PFSK-1 (cell line): ENCODE measurements around the gene GALNT18.

Experiments used
- FOXP2 ChIP-seq: optimal IDR thresholded peaks from 2 replicates; pipeline ENCODE3; 2011; ENCODE audit warnings: borderline replicate concordance, control low read depth, inconsistent platforms; ENCODE audit not compliant: insufficient read depth; ENCODE audit errors: extremely low read length, extremely low read depth
- POLR2AphosphoS5 ChIP-seq: IDR thresholded peaks from 2 replicates; pipeline ENCODE4 v1.6.1; 2012; ENCODE audit warnings: low read depth, mild to moderate bottlenecking, control low read depth, low read length, moderate library complexity
- SIN3A ChIP-seq: IDR thresholded peaks from 2 replicates; pipeline ENCODE4 v1.6.1; 2012; ENCODE audit warnings: mild to moderate bottlenecking, low read length, moderate library complexity, borderline replicate concordance; ENCODE audit not compliant: insufficient read depth
- TAF1 ChIP-seq: IDR thresholded peaks from 2 replicates; pipeline ENCODE4 v1.6.1; 2012; ENCODE audit warnings: low read length, control low read depth, borderline replicate concordance; ENCODE audit not compliant: insufficient read depth
- TF ChIP-seq, protein P1 (sequence below), 2 experiments: IDR thresholded peaks; 2 replicates each; pipeline versions ENCODE4 v1.6.1 to v1.8.0; 2011 to 2012; ENCODE audit warnings: low read depth in 2 of 2, low read length in 2 of 2, control low read depth in 1 of 2, inconsistent platforms in 1 of 2, mild to moderate bottlenecking in 1 of 2, moderate library complexity in 1 of 2; ENCODE audit not compliant: insufficient read depth in 1 of 2

GALNT18 gene

GRCh38 chr11:11458485-11458884, 163.3 kb downstream of the GALNT18 start:
- TF ChIP-seq TAF1 = no peak
- no peak for TF ChIP-seq POLR2AphosphoS5
- TF ChIP-seq, protein P1, sequence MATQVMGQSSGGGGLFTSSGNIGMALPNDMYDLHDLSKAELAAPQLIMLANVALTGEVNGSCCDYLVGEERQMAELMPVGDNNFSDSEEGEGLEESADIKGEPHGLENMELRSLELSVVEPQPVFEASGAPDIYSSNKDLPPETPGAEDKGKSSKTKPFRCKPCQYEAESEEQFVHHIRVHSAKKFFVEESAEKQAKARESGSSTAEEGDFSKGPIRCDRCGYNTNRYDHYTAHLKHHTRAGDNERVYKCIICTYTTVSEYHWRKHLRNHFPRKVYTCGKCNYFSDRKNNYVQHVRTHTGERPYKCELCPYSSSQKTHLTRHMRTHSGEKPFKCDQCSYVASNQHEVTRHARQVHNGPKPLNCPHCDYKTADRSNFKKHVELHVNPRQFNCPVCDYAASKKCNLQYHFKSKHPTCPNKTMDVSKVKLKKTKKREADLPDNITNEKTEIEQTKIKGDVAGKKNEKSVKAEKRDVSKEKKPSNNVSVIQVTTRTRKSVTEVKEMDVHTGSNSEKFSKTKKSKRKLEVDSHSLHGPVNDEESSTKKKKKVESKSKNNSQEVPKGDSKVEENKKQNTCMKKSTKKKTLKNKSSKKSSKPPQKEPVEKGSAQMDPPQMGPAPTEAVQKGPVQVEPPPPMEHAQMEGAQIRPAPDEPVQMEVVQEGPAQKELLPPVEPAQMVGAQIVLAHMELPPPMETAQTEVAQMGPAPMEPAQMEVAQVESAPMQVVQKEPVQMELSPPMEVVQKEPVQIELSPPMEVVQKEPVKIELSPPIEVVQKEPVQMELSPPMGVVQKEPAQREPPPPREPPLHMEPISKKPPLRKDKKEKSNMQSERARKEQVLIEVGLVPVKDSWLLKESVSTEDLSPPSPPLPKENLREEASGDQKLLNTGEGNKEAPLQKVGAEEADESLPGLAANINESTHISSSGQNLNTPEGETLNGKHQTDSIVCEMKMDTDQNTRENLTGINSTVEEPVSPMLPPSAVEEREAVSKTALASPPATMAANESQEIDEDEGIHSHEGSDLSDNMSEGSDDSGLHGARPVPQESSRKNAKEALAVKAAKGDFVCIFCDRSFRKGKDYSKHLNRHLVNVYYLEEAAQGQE (IDR thresholded peaks at IDR 0.05; ENCODE audit: insufficient read depth in 1 of 2, low read depth in 2 of 2, low read length in 2 of 2) = no peak
- no peak for TF ChIP-seq SIN3A
- no peak for TF ChIP-seq FOXP2

DNA sequence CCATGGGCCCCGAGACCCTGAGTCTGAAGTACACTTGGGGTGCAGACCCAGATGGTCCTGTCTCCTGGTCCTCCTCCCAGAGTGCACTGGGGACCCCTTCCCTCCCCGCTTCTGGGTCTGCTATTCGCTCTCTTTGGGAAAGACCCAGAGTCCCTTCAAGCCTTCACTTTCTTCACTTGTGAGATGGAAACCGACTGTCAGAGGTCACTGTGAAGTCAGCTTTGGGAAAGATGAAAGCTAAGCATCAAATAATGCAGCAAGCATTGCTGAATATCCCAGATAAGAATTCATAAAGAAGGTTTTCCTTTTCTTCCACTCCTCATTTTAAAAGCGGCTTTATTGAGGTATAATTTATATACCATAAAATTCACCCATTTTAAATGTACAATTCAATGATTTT, 163.8 kb downstream of the GALNT18 start:
- TF ChIP-seq FOXP2 = no peak
- TF ChIP-seq SIN3A = no peak
- TF ChIP-seq TAF1 = no peak
- TF ChIP-seq, protein P1 (IDR thresholded peaks at IDR 0.05; ENCODE audit: insufficient read depth in 1 of 2, low read depth in 2 of 2, low read length in 2 of 2) = no peak
- no peak for TF ChIP-seq POLR2AphosphoS5

DNA sequence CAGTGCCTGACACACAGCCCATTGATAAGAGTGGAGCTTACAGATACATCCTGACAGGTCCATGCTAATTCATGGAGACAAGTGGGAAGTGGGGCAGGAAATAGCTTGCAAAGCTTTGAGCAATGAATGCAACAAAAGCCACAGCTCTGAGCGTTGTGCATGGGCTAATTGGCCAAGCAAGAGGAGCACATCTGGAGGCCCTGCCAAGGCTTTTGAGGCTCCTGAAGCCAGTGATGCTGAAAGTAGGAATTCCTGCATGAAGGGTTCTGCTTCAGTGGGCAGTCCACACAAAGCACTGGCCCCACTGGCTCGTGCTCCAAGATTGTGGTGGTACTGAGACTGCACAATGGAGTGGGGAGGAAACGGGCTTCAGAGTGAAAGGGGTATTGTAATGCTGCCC, 164.9 kb downstream of the GALNT18 start:
- TF ChIP-seq FOXP2 (no peak), SIN3A (no peak), TAF1 (no peak), POLR2AphosphoS5 (no peak)
- TF ChIP-seq, protein P1 (IDR thresholded peaks at IDR 0.05; ENCODE audit: insufficient read depth in 1 of 2, low read depth in 2 of 2, low read length in 2 of 2) = no peak

DNA sequence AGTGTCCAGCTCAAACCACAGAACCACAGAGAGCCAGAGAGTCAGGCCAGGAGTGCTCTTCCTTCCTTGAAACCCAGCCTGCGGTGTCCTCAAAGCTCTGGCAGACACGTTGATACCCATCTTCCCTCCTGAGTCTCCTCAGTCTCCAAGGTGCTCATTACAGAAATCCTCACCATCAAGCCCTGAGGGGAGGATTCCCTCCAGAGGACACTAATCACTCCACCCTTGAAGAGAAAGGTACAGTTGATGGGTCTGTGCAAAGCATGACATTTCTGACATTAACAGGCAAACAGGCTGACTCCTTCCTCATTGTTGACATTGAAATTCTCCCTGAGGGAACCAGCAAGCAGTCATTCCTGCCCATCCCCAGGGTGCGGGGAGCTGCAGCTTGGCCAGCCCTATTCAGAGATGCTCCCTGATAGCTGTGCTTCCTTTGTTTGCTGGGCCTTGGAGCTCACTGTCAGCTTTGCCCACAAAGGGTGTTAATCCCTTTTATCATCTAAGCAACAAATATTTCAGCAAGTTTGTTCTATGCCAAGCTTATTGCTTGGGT, 167.1 kb downstream of the GALNT18 start:
- TF ChIP-seq, protein P1 (IDR thresholded peaks at IDR 0.05; ENCODE audit: insufficient read depth in 1 of 2, low read depth in 2 of 2, low read length in 2 of 2) = no peak
- TF ChIP-seq TAF1 (no peak), SIN3A (no peak), POLR2AphosphoS5 (no peak), FOXP2 (no peak)

DNA sequence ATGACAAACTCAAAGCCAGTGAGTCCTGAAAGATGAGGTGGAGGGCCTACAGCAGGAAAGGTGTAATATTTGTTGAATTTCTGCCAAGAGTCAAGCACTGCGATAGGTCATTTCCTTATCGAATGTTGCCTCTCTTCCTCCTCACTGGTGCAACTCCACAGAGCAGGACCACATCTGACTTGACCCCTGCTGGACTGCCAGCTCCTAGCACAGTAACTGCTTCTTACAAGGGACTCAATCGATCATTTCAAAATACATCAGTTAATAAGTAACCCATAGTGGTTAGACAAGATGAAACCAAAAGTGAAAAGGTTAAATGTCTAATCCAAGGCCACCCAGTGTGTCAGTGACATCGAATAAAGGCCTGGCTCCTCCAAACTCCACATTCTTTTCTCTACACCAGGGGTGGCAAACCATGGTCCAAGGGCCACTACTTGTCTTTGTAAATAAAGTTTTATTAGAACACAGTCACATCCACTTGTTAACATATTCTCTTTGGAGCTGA, 170.3 kb downstream of the GALNT18 start:
- no peak for TF ChIP-seq POLR2AphosphoS5
- TF ChIP-seq TAF1 = no peak
- TF ChIP-seq SIN3A = no peak
- TF ChIP-seq FOXP2 = no peak
- TF ChIP-seq, protein P1 (IDR thresholded peaks at IDR 0.05; ENCODE audit: insufficient read depth in 1 of 2, low read depth in 2 of 2, low read length in 2 of 2) = no peak
